ENCODE results near the gene MS4A2.

The MS4A2 gene

DNA sequence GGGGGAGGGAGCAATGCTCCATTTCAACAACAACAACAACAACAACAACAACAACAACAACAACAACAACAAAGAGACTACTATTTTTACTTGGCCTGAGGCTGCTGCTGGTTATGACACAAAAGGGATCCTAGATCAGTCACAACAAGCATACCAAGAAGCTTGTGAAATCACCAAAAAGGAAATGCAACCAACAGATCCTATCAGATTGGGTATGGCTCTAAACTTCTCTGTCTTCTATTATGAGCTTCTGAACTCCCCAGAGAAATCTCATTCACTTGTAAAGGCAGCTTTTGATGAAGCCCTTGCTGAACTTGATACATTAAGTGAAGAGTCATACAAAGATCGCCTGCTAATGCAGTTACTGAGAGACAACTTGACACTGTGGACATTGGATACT is 10.5 kb upstream of the MS4A2 start:
- Histone ChIP-seq H3K36me3 (ENCODE audit: control insufficient read depth, insufficient read depth, low read length) (no peaks in the 10 kb centered on the region), H3K27me3 (replicated peaks; ENCODE audit: control insufficient read depth, insufficient read depth, low read length) (no peaks in the 10 kb centered on the region), H3K4me3 (replicated peaks; ENCODE audit: low read depth, low read length) (no peak overlapping the region)
- DNase-seq (ENCODE audit: extremely low read depth, insufficient read length), result no peak
- TF ChIP-seq, protein P1, sequence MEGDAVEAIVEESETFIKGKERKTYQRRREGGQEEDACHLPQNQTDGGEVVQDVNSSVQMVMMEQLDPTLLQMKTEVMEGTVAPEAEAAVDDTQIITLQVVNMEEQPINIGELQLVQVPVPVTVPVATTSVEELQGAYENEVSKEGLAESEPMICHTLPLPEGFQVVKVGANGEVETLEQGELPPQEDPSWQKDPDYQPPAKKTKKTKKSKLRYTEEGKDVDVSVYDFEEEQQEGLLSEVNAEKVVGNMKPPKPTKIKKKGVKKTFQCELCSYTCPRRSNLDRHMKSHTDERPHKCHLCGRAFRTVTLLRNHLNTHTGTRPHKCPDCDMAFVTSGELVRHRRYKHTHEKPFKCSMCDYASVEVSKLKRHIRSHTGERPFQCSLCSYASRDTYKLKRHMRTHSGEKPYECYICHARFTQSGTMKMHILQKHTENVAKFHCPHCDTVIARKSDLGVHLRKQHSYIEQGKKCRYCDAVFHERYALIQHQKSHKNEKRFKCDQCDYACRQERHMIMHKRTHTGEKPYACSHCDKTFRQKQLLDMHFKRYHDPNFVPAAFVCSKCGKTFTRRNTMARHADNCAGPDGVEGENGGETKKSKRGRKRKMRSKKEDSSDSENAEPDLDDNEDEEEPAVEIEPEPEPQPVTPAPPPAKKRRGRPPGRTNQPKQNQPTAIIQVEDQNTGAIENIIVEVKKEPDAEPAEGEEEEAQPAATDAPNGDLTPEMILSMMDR (IDR thresholded peaks at IDR 0.05; ENCODE audit: insufficient read depth, low read length, poor library complexity, severe bottlenecking), result no peak

GRCh38 chr11:60078745-60079144 is 9.7 kb upstream of the MS4A2 start:
- no peaks in the 10 kb centered on the region for H3K27me3 ChIP-seq (replicated peaks; ENCODE audit: control insufficient read depth, insufficient read depth, low read length)
- TF ChIP-seq, protein P1 (IDR thresholded peaks at IDR 0.05; ENCODE audit: insufficient read depth, low read length, poor library complexity, severe bottlenecking), result no peak
- H3K4me3 ChIP-seq (replicated peaks; ENCODE audit: low read depth, low read length), result no peak overlapping the region
- H3K36me3 ChIP-seq (ENCODE audit: control insufficient read depth, insufficient read depth, low read length), result no peaks in the 10 kb centered on the region
- DNase-seq (ENCODE audit: extremely low read depth, insufficient read length), result no peak

- TF ChIP-seq, protein P1 (IDR thresholded peaks at IDR 0.05; ENCODE audit: insufficient read depth, low read length, poor library complexity, severe bottlenecking), result no peak
- H3K27me3 ChIP-seq (replicated peaks; ENCODE audit: control insufficient read depth, insufficient read depth, low read length), result no peaks in the 10 kb centered on the region
- H3K4me3 ChIP-seq (replicated peaks; ENCODE audit: low read depth, low read length), result no peak overlapping the region
- no peak for DNase-seq (ENCODE audit: extremely low read depth, insufficient read length)
- H3K36me3 ChIP-seq (ENCODE audit: control insufficient read depth, insufficient read depth, low read length), result no peaks in the 10 kb centered on the region
Measured at GRCh38 chr11:60080535-60080934, 7.9 kb upstream of the MS4A2 start.

- DNase-seq (ENCODE audit: extremely low read depth, insufficient read length), result no peak
- H3K27me3 ChIP-seq (replicated peaks; ENCODE audit: control insufficient read depth, insufficient read depth, low read length), result no peaks in the 10 kb centered on the region; the same call in 1 of the 2 replicates
- TF ChIP-seq, protein P1 (IDR thresholded peaks at IDR 0.05; ENCODE audit: insufficient read depth, low read length, poor library complexity, severe bottlenecking), result no peak
- no peak overlapping the region for H3K4me3 ChIP-seq (replicated peaks; ENCODE audit: low read depth, low read length)
- H3K36me3 ChIP-seq (ENCODE audit: control insufficient read depth, insufficient read depth, low read length), result no peaks in the 10 kb centered on the region
Measured at GRCh38 chr11:60084631-60085273, 3.7 kb upstream of the MS4A2 start.

DNA sequence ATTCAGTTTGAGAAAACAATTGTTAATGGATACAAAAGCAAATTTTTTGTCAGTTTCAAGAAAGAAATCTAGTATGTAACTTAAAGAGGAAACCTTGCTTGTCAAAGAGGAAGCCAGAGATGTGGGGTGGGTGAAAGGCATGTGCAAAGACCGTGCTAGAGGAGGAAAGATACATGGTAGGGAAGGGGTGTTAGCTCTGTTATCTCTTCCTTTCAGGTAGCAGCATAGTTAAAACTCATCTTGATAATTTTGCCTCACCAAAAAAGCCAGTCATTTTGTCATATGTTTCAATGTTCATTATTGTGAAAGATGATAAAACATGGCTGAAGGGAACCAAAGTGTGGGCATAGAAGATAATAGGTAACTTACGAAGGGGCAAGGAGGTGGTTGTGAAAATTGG is 2.6 kb upstream of the MS4A2 start:
- DNase-seq (ENCODE audit: extremely low read depth, insufficient read length), result no peak
- Histone ChIP-seq H3K36me3 (ENCODE audit: control insufficient read depth, insufficient read depth, low read length) (no peaks in the 10 kb centered on the region), H3K4me3 (replicated peaks; ENCODE audit: low read depth, low read length) (no peak overlapping the region), H3K27me3 (replicated peaks; ENCODE audit: control insufficient read depth, insufficient read depth, low read length) (no peaks in the 10 kb centered on the region; the same call in 1 of the 2 replicates)
- TF ChIP-seq, protein P1 (IDR thresholded peaks at IDR 0.05; ENCODE audit: insufficient read depth, low read length, poor library complexity, severe bottlenecking), result no peak

DNA sequence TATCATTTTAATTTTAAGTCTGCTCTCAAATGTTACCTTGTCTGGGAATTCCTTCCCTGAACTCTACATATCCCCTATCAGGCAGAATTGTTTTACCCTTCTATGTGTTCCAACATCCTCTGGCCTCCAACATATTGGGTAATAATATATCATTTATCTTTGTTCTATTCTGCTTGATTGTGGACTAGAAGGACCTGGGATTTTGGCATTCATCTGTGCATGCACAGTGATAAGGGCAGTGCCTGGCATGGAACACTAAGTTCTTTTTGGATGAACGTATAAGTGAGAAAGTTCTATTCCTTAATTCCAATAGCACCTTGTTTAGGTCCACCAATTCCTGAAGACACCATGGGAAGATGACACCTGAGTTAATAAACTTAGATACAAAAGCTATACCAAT is 1.2 kb upstream of the MS4A2 start:
- no peak overlapping the region for H3K4me3 ChIP-seq (replicated peaks; ENCODE audit: low read depth, low read length)
- TF ChIP-seq, protein P1 (IDR thresholded peaks at IDR 0.05; ENCODE audit: insufficient read depth, low read length, poor library complexity, severe bottlenecking), result no peak
- H3K36me3 ChIP-seq (ENCODE audit: control insufficient read depth, insufficient read depth, low read length), result no peaks in the 10 kb centered on the region
- no peaks in the 10 kb centered on the region; the same call in 1 of the 2 replicates for H3K27me3 ChIP-seq (replicated peaks; ENCODE audit: control insufficient read depth, insufficient read depth, low read length)
- DNase-seq (ENCODE audit: extremely low read depth, insufficient read length), result no peak

Data from GM06990 (cell line).